SK-N-SH treated with all-trans-retinoic acid at 6 μM for 48 hours (cell line): Measurements from ENCODE around the gene PLEKHN1.

ENCODE experiments used
- ISL1 ChIP-seq: fragments of 250-450 bp; sonication (Bioruptor Pico); IDR thresholded peaks from 2 replicates; pipeline ENCODE4 v2.1.2; 2022; ENCODE audit warnings: mild to moderate bottlenecking, moderate library complexity
- RARB ChIP-seq: fragments of 250-450 bp; sonication (Bioruptor Pico); IDR thresholded peaks from 2 replicates; pipeline ENCODE4 v1.8.0; 2021; ENCODE audit warnings: mild to moderate bottlenecking, moderate library complexity
- SNAI2 ChIP-seq: fragments of 250-450 bp; sonication (Bioruptor Pico); IDR thresholded peaks from 2 replicates; pipeline ENCODE4 v1.5.0; 2020; ENCODE audit warnings: mild to moderate bottlenecking, moderate library complexity
- TF ChIP-seq, protein P1 (sequence below): fragments of 250-450 bp; sonication (Bioruptor Pico); IDR thresholded peaks from 2 replicates; pipeline ENCODE4 v1.8.0; 2020; ENCODE audit warnings: mild to moderate bottlenecking, moderate library complexity, borderline replicate concordance
- TF ChIP-seq, protein P2 (sequence below): fragments of 250-450 bp; sonication (Bioruptor Pico); IDR thresholded peaks from 2 replicates; pipeline ENCODE4 v1.5.1; 2020; ENCODE audit warnings: low read depth, mild to moderate bottlenecking, moderate library complexity

DNA sequence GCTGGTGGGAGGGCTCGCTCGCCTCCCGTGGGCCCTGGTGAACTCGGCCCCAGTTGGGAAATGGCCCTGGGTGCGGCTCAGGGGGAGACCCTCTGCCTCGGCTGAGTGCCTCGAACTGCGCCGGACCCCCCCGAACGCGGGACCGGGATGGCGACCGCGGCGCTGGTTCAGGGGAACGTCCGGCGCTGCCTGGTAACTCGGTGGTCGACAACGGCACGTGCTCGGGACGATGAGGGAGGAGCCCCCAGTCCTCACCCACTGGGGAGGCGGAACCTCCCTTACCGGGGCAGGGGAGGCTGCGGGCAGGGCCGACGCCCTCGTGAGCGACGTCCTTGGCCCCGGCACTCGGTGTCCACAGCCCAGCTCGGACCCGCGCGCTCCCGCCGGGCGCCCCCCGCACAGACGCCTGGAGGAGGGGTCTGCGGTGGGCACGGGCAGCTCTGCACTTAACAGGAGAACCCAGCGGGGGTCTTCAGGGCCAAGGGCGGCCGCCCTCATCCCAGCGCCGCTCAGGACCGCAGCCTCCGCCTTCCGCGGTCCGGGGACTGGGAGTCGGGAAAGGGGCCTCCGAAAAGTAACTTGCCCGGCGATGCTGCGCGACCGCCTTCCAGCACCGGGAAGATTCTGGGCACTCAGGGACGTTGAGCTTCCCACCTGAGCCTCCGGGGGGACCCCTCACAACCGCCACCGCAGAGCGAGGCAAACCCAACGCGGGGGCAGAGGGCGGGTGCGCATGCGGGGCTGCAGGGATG is 31.9 kb downstream of the PLEKHN1 start:
- TF ChIP-seq, protein P1, sequence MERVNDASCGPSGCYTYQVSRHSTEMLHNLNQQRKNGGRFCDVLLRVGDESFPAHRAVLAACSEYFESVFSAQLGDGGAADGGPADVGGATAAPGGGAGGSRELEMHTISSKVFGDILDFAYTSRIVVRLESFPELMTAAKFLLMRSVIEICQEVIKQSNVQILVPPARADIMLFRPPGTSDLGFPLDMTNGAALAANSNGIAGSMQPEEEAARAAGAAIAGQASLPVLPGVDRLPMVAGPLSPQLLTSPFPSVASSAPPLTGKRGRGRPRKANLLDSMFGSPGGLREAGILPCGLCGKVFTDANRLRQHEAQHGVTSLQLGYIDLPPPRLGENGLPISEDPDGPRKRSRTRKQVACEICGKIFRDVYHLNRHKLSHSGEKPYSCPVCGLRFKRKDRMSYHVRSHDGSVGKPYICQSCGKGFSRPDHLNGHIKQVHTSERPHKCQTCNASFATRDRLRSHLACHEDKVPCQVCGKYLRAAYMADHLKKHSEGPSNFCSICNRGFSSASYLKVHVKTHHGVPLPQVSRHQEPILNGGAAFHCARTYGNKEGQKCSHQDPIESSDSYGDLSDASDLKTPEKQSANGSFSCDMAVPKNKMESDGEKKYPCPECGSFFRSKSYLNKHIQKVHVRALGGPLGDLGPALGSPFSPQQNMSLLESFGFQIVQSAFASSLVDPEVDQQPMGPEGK (CRISPR knock-in tag), result no peak
- TF ChIP-seq SNAI2 (CRISPR knock-in tag), result no peak
- TF ChIP-seq, protein P2, sequence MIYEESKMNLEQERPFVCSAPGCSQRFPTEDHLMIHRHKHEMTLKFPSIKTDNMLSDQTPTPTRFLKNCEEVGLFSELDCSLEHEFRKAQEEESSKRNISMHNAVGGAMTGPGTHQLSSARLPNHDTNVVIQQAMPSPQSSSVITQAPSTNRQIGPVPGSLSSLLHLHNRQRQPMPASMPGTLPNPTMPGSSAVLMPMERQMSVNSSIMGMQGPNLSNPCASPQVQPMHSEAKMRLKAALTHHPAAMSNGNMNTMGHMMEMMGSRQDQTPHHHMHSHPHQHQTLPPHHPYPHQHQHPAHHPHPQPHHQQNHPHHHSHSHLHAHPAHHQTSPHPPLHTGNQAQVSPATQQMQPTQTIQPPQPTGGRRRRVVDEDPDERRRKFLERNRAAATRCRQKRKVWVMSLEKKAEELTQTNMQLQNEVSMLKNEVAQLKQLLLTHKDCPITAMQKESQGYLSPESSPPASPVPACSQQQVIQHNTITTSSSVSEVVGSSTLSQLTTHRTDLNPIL (CRISPR knock-in tag), result no peak
- TF ChIP-seq RARB (CRISPR knock-in tag), result no peak
- no peak for TF ChIP-seq ISL1 (CRISPR knock-in tag)
